Measurements from ENCODE around the gene TENT5C. TPM values are rescaled to one million over a fixed set of nuclear protein-coding genes. Genes with fewer than 3 reads are reported as not detected.

Gene TENT5C
- total RNA-seq, 1 experiment from 2014 or later = 1.4 TPM

- ChIA-PET POLR2A (no interaction called here), RAD21 (ENCODE audit: low non-redundant PET in 1 of 2, low total read pairs in 2 of 2, uncharacterized antibody in 2 of 2, unreplicated experiment in 2 of 2) (no interaction called here), CTCF (no interaction called here)
- no TSS peak for BruUV-seq (replicated peaks)
- Histone ChIP-seq H3K4me1 (ENCODE audit: control insufficient read depth in 1 of 2, insufficient read depth in 2 of 2, low read length in 2 of 2) (peaks cover 5 to 10% of the 10 kb centered on the region in 2 experiments), H3K27ac (ENCODE audit: low read depth, low read length) (no peak overlapping the region), H3K9me2 (ENCODE audit: insufficient read depth) (no peaks in the 10 kb centered on the region), H3K9me3 (ENCODE audit: control insufficient read depth in 1 of 2, insufficient read depth in 1 of 2, low read depth in 1 of 2, low read length in 2 of 2) (no peaks in the 10 kb centered on the region), H3K27me3 (ENCODE audit: insufficient read depth, low read length) (no peaks in the 10 kb centered on the region), H3K4me2 (ENCODE audit: low read length) (no peak overlapping the region), H4K20me1 (ENCODE audit: insufficient read depth) (no peaks in the 10 kb centered on the region), H3K9ac (ENCODE audit: low read length) (no peak overlapping the region), H3K4me3 (replicated peaks in 1 of 2; ENCODE audit: low read depth in 1 of 2, low read length in 2 of 2) (no peak overlapping the region), H3K36me3 (ENCODE audit: control insufficient read depth in 1 of 2, insufficient read depth in 2 of 2, low read length in 2 of 2) (no peaks in the 10 kb centered on the region), H2AFZ (ENCODE audit: low read depth, low read length, poor library complexity, severe bottlenecking) (no peak overlapping the region), H3K79me2 (ENCODE audit: insufficient read depth, low read length) (no peaks in the 10 kb centered on the region)
- intact Hi-C loops (cut with micrococcal nuclease) = no loop called here
- ATAC-seq (no peak), DNase-seq (ENCODE audit: low read depth, low spot score) (no peak)
- TF ChIP-seq CBX3 (IDR thresholded peaks at IDR 0.05; ENCODE audit: low read depth) (no peak), ZNF274 (IDR thresholded peaks at IDR 0.05; ENCODE audit: low read depth, low read length) (no peak), FOSL1 (IDR thresholded peaks at IDR 0.05; ENCODE audit: low read depth) (no peak), CTCF (IDR thresholded peaks at IDR 0.05 in 2 of 3, conservative IDR thresholded peaks at IDR 0.05 in 1 of 3; ENCODE audit: borderline replicate concordance in 1 of 3, insufficient read depth in 1 of 3, low read depth in 2 of 3, low read length in 2 of 3) (no peak), MAX (IDR thresholded peaks at IDR 0.05) (no peak), SRF (IDR thresholded peaks at IDR 0.05; ENCODE audit: low read depth) (no peak), ZFX (IDR thresholded peaks at IDR 0.05) (no peak), JUND (IDR thresholded peaks at IDR 0.05) (no peak), CEBPB (IDR thresholded peaks at IDR 0.05; ENCODE audit: low read depth) (no peak), SP1 (IDR thresholded peaks at IDR 0.05; ENCODE audit: low read depth) (no peak), SIN3A (IDR thresholded peaks at IDR 0.05; ENCODE audit: low read depth) (no peak), ZBTB33 (IDR thresholded peaks at IDR 0.05; ENCODE audit: extremely low read depth, insufficient replicate concordance, low read length) (no peak), EGR1 (IDR thresholded peaks at IDR 0.05; ENCODE audit: low read depth) (no peak), POLR2A (IDR thresholded peaks at IDR 0.05; ENCODE audit: borderline replicate concordance, extremely low read depth, insufficient read depth, insufficient read length) (no peak), POLR2AphosphoS5 (IDR thresholded peaks at IDR 0.05; ENCODE audit: low read depth, low read length) (no peak)
Observed at GRCh38 chr1:117652421-117652820, 46.6 kb downstream of the TENT5C start.
